HT-29 (cell line): ENCODE measurements around the gene RNF40. TPM values are rescaled to one million over a fixed set of nuclear protein-coding genes. Genes with fewer than 3 reads are reported as not detected.

Experiments
- DNase-seq: peaks from one replicate; pipeline ENCODE4 v3.0.0-alpha.2; 2015; ENCODE audit warnings: low spot score
- total RNA-seq: library from RNA; depleted of rRNA; stranded (reverse); fragments of >200 nt; shearing (Covaris generic); gene quantifications from 2 replicates; pipeline ENCODE4 v1.2.3, GENCODE V29; 2014; rRNA removed

RNF40 gene
- 99.7 and 109 TPM in 2 replicates for total RNA-seq

DNA sequence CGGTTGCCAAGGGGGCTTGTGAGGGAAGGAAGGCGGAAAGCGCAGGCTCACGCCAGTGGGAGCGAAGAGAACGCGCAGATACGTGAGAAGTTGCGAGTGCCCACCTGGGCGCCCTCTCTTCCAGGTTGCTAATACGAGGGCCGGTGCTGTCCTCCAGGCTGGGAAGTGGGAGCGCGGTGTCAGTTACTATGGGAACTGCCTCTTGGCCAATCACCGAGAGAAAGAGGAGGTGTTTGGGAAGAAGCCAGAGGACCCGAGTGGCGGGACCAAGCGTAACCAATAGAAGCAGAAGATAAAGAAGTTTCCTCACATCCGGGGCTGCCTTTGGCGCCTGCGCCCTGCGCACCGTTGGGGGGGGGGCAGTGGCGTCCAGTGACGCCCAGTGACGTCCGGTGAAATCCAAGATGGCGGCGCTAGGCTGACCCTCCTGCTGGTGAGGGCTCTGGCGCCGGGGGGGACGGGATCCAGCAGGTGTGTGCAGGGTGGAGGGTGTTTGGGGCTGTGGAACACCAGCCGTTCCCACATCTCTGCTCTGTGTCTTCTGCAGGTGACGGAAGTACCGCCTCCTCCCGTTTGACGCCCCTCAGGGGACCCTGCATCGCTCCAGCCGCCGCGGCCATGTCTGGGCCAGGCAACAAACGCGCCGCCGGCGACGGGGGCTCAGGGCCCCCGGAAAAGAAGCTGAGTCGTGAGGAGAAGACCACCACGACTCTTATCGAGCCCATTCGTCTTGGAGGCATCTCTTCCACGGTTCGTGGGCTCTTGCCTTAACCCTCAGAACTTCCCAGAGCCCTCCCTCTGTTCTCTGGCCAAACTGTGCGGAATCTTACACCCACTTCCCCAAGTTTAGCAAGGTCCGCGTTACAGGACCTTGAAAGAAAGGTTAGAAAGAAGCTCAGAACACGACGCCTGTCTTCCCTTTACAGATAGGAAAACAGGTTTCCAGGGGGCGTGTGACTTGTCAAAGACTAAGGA lies at the start of gene RNF40, which contains the start of gene CFAP119:
Gene RNF40, plus strand, starts transcription at position 395 of the 975 bp plus-strand sequence. Its CDS starts 224 bp downstream, at position 619.
Gene CFAP119, minus strand, starts transcription at position 135 of the 975 bp plus-strand sequence. CDS start 314 bp downstream, outside the sequence.
- DNase-seq, result peak; percentile 95

DNA sequence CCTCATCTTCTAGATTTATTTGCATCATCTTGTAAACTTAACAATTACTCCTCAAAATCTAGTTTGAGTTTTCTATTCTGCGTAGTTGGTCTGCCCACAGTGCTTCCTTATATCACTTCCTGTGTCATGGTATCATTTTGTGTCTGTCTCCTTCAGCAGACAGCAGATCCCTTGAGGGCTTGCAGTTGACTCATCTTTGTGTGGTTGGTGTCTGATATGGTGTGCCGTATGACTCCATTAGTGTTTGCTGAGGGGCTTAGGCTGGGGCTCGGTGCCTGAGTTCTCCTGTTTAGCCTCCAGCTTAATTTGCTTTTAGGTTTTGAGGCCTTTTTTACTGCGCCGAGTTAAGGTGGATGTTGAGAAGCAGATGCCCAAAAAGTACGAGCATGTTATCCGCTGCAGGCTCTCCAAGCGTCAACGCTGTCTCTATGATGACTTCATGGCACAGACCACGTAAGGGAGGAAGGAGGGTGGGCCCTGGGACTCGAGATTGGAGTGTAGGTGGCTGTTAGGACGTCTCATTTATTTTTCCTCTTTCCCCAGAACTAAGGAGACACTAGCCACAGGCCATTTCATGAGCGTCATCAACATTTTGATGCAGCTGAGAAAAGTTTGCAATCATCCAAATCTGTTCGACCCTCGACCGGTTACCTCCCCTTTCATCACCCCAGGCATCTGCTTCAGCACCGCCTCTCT lies 46.2 kb upstream of the RNF40 start:
- DNase-seq, result no peak

DNA sequence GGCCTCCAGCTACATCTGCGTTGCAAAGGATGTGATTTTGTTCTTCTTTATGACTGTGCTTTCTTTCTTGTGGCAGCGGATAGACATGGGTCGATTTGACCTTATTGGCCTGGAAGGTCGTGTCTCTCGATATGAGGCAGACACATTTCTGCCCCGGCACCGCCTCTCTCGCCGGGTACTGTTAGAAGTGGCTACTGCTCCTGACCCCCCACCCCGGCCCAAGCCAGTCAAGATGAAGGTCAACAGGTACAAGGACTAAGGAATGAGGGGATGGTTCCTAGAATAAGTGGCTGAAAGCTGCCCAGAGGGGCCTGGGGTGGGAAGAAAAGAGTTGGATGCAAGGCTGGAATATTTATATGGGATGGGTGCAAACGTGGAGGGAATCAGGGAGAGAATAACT lies 42.0 kb upstream of the RNF40 start:
- DNase-seq, result no peak

DNA sequence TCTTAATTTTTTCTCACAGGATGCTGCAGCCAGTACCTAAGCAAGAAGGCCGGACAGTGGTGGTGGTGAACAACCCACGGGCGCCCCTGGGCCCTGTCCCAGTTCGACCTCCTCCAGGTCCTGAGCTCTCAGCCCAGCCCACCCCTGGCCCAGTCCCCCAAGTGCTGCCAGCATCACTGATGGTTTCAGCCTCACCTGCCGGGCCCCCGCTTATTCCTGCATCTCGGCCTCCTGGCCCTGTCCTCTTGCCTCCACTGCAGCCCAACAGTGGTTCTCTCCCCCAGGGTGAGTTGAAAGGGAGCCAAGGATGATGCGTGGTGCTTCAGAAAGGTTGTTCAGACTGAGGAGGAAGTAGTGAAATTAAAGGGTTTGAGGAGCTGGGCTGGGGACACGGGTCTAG lies 41.4 kb upstream of the RNF40 start:
- DNase-seq, result no peak

DNA sequence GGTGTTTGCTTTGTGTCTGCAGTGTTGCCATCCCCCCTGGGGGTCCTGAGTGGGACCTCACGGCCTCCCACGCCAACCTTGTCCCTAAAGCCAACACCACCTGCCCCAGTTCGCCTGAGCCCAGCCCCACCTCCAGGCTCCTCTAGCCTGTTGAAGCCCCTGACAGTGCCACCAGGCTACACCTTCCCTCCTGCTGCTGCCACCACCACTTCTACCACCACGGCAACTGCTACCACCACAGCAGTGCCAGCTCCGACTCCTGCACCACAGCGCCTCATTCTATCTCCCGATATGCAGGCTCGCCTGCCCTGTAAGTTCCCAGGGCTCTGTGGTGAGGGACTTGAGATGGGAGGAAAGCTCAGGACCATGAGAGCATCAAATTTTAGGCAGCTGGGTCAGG lies 41.0 kb upstream of the RNF40 start:
- no peak for DNase-seq

DNA sequence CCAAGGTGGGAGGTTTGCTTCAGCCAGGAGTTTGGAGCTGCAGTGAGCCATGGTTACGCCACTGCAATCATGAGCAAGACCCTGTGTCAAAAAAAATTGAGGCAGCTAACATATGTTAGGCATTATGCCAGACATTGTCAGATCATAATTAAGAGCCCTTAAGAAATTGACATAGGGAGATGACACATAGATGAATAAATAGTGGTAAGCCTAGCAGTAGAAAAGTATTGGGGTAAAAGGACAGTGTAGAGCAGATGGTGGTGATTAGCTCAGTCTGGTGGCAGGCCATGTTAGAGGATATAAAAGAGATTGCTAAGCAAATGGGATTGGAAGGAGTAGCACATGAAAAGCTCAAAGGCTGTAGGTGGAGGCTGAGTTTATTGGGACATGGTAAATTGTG lies 40.5 kb upstream of the RNF40 start:
- no peak for DNase-seq

DNA sequence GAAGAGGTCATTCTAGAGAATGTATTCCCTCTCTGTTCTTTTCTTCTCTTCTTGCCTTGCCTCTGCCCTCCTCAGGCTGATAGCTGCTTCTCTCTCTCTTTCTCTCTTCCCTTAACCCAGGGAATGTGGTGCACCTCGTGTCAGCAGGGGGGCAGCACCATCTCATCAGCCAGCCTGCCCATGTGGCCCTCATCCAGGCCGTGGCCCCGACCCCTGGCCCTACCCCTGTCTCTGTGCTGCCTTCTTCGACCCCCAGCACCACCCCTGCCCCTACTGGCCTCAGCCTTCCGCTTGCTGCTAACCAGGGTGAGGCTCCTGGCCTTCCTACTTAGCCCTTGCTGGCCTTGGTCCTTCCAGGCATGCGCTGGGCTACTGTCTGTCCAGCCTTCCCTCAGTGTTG lies 39.7 kb upstream of the RNF40 start:
- no peak for DNase-seq

DNA sequence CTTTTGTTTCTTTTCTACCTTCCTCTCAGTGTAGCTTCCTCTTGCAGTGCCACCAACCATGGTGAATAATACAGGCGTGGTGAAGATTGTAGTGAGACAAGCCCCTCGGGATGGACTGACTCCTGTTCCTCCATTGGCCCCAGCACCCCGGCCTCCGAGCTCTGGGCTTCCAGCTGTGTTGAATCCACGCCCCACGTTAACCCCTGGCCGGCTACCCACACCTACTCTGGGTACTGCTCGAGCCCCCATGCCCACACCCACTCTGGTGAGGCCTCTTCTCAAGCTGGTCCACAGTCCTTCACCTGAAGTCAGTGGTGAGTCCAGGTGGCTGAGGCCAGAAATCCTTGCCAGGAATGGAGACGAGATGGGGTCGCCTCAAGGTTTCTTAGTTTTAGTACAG lies 39.2 kb upstream of the RNF40 start:
- DNase-seq, result no peak

DNA sequence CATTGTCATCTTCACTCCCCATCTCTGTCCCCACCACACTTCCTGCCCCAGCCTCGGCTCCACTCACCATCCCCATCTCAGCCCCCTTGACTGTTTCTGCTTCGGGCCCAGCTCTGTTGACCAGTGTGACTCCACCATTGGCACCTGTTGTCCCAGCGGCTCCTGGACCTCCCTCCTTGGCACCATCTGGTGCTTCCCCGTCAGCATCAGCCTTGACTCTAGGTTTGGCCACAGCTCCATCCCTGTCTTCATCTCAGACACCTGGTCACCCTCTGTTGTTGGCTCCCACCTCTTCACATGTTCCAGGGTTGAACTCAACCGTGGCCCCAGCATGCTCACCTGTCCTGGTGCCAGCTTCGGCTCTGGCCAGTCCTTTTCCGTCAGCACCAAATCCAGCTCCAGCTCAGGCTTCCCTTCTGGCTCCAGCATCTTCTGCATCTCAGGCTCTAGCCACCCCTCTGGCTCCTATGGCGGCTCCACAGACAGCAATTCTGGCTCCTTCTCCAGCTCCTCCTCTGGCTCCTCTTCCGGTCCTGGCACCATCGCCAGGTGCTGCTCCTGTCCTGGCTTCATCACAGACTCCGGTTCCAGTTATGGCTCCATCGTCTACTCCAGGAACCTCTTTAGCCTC lies 38.3 kb upstream of the RNF40 start:
- no peak for DNase-seq

DNA sequence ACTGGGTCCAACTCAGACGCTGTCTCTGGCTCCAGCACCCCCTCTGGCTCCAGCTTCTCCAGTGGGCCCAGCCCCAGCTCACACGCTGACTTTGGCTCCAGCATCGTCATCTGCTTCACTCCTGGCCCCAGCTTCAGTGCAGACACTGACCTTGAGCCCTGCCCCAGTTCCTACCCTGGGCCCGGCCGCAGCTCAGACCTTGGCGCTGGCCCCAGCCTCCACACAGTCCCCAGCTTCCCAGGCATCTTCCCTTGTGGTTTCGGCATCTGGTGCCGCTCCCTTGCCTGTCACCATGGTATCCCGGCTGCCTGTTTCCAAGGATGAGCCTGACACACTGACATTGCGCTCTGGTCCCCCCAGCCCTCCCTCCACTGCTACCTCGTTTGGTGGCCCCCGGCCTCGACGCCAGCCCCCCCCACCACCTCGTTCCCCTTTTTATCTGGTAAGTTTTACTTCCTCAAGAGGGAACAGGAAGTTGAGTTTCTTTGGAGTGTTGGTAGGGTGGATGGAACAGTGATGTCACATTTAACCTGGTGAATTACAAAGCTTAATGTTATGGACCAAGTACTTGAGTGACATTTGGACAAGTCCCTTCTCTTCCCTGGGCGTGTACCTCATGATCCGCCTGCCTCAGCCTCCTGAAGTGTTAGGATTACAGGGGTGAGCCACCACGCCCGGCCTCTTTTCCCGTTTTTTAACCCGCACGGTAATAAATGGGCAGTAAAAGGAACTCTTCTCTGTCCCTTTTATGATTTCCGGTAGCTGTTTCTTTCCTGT lies 37.3 kb upstream of the RNF40 start:
- no peak for DNase-seq

DNA sequence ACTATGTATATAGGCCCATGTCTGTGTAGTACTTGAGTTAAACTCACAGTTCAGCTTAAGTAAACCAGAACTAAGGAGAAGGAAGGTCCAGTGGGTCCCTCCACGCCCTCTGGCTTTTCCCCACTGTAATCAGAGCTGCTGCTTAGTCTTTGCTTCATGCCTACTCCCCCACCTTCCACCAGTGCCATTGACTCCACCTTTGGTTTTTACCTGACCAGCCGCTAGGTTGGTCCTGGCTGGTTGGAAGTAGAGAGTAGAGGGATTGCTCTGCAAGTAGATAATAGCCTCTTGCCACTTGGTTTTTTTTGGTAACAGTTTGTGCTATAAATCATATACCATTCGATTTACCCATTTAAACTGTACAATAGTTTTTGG lies 36.7 kb upstream of the RNF40 start:
- DNase-seq, result no peak

DNA sequence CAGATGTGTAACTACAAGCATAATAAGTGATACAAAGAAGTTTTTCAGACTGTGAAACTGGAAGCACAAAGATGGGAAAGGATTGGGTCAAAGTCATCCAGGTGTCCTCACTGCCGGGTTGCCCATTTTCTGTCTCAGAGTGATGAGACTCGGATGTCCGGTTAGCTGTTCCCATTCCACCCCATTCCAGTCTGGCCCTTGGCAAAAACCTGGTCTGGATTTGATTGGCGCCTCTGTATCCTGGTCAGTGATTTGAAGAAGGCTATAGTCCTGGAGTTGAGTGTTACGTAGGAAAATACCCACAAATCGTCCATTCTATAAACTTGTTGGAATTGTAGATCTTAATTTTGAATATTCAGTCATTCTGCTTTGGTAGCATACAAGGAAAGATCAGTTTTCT lies 33.8 kb upstream of the RNF40 start:
- DNase-seq, result no peak

DNA sequence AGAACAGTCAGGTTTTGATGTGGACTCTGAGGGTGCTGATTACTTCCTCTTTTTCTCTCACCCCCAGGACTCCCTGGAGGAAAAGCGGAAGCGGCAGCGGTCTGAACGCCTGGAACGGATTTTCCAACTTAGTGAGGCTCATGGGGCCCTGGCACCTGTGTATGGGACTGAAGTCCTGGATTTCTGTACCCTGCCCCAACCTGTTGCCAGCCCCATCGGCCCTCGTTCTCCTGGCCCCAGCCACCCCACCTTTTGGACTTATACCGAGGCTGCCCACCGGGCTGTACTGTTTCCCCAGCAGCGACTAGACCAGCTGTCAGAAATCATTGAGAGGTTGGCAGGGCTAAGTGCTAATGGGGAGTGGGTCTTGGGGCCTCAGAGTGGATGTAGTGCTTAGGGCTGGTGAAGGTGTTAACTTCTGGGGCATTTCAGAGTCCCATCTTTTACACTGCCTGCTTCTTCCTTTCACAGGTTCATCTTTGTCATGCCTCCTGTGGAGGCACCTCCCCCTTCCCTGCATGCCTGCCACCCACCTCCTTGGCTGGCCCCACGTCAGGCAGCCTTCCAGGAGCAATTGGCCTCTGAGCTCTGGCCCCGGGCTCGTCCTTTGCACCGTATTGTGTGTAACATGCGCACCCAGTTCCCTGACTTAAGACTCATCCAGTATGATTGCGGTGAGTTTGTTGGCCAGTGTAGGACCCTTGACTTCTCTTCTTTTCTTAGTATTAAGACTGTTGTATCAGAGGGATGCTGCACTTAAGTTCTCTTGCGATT lies 33.0 kb upstream of the RNF40 start:
- no peak for DNase-seq

DNA sequence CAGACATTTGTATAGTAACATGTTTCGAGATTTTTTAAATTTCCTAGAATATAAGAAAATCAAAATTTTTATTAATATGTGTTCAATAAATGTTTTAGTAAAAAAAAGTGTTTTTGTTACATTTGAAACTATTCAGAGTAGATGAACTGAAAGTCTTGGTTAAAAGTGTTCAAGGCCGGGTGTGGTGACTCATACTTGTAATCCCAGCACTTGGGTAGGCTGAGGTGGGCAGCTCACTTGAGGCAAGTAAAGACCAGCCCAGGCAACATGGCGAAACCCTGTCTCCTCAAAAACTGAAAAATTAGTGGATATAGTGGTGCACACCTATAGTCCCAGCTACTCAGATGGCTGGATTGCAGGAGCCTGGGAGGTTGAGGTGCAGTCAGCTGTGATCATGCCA lies 30.7 kb upstream of the RNF40 start:
- no peak for DNase-seq

DNA sequence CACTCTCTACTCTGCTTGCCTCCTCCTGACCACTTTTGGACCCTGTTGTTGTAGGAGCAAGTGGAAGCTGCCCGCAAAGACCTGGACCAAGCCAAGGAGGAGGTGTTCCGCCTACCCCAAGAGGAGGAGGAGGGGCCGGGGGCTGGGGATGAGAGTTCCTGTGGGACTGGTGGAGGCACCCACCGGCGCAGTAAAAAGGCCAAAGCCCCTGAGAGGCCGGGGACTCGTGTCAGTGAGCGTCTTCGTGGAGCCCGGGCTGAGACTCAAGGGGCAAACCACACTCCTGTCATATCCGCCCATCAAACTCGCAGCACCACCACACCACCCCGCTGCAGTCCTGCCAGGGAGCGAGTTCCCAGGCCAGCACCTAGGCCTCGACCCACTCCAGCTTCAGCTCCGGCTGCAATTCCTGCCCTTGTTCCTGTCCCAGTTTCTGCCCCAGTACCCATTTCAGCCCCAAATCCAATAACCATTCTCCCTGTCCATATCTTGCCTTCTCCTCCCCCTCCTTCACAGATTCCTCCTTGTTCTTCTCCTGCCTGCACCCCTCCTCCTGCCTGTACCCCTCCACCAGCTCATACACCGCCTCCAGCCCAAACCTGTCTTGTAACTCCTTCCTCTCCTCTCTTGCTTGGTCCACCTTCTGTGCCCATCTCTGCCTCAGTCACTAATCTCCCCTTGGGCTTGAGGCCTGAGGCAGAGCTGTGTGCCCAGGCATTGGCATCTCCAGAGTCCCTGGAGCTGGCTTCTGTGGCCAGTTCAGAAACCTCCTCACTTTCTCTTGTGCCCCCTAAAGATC lies 24.9 kb upstream of the RNF40 start:
- DNase-seq, result no peak

DNA sequence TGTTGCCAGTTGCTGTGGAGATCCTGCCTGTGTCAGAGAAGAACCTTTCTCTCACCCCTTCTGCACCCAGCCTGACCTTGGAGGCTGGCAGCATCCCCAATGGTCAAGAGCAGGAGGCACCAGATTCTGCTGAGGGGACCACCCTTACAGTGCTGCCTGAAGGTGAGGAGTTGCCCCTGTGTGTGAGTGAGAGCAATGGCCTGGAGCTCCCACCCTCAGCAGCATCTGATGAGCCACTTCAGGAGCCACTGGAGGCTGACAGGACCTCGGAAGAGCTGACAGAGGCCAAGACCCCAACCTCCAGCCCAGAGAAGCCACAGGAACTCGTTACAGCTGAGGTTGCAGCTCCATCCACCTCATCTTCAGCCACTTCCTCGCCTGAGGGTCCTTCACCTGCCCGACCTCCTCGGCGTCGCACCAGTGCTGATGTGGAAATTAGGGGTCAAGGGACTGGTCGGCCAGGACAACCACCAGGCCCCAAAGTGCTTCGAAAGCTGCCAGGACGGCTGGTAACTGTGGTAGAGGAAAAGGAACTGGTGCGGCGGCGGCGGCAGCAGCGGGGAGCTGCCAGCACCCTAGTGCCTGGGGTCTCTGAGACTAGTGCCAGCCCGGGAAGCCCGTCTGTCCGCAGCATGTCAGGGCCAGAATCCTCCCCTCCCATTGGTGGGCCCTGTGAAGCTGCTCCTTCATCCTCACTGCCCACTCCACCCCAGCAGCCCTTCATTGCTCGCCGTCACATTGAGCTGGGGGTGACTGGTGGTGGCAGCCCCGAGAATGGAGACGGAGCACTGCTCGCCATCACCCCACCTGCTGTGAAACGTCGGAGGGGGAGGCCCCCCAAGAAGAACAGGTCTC lies 24.1 kb upstream of the RNF40 start:
- DNase-seq, result no peak

DNA sequence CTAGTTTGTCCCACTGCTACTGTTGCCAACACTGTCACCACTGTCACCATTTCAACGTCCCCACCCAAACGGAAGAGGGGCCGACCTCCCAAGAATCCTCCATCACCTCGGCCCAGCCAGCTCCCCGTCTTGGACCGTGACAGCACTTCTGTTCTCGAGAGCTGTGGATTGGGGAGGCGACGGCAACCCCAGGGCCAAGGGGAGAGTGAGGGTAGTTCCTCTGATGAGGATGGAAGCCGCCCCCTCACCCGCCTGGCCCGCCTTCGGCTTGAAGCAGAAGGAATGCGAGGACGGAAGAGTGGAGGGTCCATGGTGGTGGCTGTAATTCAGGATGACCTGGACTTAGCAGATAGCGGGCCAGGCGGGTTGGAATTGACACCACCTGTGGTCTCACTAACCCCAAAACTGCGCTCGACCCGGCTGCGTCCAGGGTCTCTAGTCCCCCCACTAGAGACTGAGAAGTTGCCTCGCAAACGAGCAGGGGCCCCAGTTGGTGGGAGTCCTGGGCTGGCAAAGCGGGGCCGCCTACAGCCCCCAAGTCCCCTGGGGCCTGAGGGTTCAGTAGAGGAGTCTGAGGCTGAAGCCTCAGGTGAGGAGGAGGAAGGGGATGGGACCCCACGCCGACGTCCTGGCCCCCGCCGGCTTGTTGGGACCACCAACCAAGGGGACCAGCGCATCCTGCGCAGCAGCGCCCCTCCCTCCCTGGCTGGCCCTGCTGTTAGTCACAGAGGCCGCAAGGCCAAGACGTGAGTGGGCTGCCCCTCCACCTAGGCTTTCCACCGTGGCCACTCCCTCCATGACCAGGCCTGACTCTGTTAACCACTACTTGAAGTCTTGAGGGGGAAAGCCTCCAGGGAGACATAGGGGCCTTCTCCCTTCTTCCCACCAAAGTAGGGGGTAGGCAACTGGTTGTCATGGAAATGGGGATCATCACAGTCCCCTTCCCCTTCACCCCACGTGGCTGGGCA lies 22.9 kb upstream of the RNF40 start:
- DNase-seq, result no peak
